Measurements from ENCODE around the gene CYFIP2. TPM values are rescaled to one million over a fixed set of nuclear protein-coding genes. Genes with fewer than 3 reads are reported as not detected.

Gene CYFIP2
- total and polyA plus RNA-seq, 2 donors (not counting 1 experiment from before 2014, with no cell fraction given) = 5.0 to 27.6 TPM

- H2AFZ ChIP-seq (ENCODE audit: low read length) = no peak overlapping the region
- no peak overlapping the region for H3K9ac ChIP-seq (ENCODE audit: insufficient read depth, low read length)
- TF ChIP-seq, protein P1, sequence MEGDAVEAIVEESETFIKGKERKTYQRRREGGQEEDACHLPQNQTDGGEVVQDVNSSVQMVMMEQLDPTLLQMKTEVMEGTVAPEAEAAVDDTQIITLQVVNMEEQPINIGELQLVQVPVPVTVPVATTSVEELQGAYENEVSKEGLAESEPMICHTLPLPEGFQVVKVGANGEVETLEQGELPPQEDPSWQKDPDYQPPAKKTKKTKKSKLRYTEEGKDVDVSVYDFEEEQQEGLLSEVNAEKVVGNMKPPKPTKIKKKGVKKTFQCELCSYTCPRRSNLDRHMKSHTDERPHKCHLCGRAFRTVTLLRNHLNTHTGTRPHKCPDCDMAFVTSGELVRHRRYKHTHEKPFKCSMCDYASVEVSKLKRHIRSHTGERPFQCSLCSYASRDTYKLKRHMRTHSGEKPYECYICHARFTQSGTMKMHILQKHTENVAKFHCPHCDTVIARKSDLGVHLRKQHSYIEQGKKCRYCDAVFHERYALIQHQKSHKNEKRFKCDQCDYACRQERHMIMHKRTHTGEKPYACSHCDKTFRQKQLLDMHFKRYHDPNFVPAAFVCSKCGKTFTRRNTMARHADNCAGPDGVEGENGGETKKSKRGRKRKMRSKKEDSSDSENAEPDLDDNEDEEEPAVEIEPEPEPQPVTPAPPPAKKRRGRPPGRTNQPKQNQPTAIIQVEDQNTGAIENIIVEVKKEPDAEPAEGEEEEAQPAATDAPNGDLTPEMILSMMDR (conservative IDR thresholded peaks at IDR 0.05 in 1 of 2, IDR thresholded peaks at IDR 0.05 in 1 of 2; ENCODE audit: low read depth in 1 of 2, low read length in 2 of 2) = no peak
- TF ChIP-seq EZH2 (IDR thresholded peaks at IDR 0.05; ENCODE audit: low read length, missing control alignments) = no peak
- H4K20me1 ChIP-seq (ENCODE audit: control insufficient read depth, extremely low read depth, insufficient read depth, low read length) = no peaks in the 10 kb centered on the region
- peak in 1 of 2 donors; percentile 23 for DNase-seq (ENCODE audit: low read depth in 2 of 2)
- H3K27me3 ChIP-seq (ENCODE audit: control insufficient read depth, insufficient read depth, low read length) = no peaks in the 10 kb centered on the region
- H3K4me1 ChIP-seq (ENCODE audit: control insufficient read depth, extremely low read depth, insufficient read depth, low read length) = no peaks in the 10 kb centered on the region
- H3K4me3 ChIP-seq (replicated peaks in 1 of 4; ENCODE audit: control extremely low read depth in 1 of 4, insufficient read depth in 1 of 4, low read depth in 3 of 4, low read length in 4 of 4) = no peak overlapping the region
- no peaks in the 10 kb centered on the region for H3K79me2 ChIP-seq (ENCODE audit: control insufficient read depth, insufficient read depth, low read length)
- no peaks in the 10 kb centered on the region for H3K9me3 ChIP-seq (ENCODE audit: control insufficient read depth, insufficient read depth, low read depth, low read length)
- no peak overlapping the region for H3K27ac ChIP-seq (ENCODE audit: insufficient read depth, low read length)
- no peak overlapping the region for H3K4me2 ChIP-seq (ENCODE audit: extremely low read depth, insufficient read depth, low read length)
- H3K36me3 ChIP-seq (ENCODE audit: control insufficient read depth, insufficient read depth, low read length) = no peaks in the 10 kb centered on the region
Observed at GRCh38 chr5:157443041-157443549, 177.2 kb downstream of the CYFIP2 start.

DNA sequence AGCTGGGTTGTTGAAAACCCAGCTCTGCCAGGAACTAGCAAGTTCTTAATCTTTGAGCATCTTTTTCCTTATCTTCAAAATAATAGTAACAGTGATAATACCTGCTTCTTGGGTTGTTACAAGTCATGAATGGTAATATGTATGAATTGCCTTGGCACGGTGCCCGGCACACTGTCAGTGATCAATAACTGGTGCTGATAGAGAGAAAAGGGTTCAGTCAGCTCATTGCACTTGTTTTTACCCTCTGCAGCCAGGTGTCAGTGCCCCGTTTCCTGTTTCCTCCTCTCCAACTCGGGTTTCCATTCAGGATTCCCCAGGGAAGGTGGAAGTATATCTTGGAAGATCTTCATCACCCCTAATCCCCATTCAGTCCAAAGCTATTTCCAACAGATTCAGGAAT lies 178.3 kb downstream of the CYFIP2 start:
- H2AFZ ChIP-seq (ENCODE audit: low read length) = no peak overlapping the region
- no peak overlapping the region for H3K27ac ChIP-seq (ENCODE audit: insufficient read depth, low read length)
- H3K9me3 ChIP-seq (ENCODE audit: control insufficient read depth, insufficient read depth, low read depth, low read length) = no peaks in the 10 kb centered on the region
- H3K9ac ChIP-seq (ENCODE audit: insufficient read depth, low read length) = no peak overlapping the region
- no peaks in the 10 kb centered on the region for H3K4me1 ChIP-seq (ENCODE audit: control insufficient read depth, extremely low read depth, insufficient read depth, low read length)
- no peaks in the 10 kb centered on the region for H3K27me3 ChIP-seq (ENCODE audit: control insufficient read depth, insufficient read depth, low read length)
- no peak overlapping the region for H3K4me2 ChIP-seq (ENCODE audit: extremely low read depth, insufficient read depth, low read length)
- H3K4me3 ChIP-seq (replicated peaks in 1 of 4; ENCODE audit: control extremely low read depth in 1 of 4, insufficient read depth in 1 of 4, low read depth in 3 of 4, low read length in 4 of 4) = no peak overlapping the region
- H3K79me2 ChIP-seq (ENCODE audit: control insufficient read depth, insufficient read depth, low read length) = no peaks in the 10 kb centered on the region
- no peaks in the 10 kb centered on the region for H3K36me3 ChIP-seq (ENCODE audit: control insufficient read depth, insufficient read depth, low read length)
- no peaks in the 10 kb centered on the region for H4K20me1 ChIP-seq (ENCODE audit: control insufficient read depth, extremely low read depth, insufficient read depth, low read length)
- DNase-seq (ENCODE audit: low read depth in 2 of 2) = no peak
- no peak for TF ChIP-seq EZH2 (IDR thresholded peaks at IDR 0.05; ENCODE audit: low read length, missing control alignments)
- TF ChIP-seq, protein P1 (conservative IDR thresholded peaks at IDR 0.05 in 1 of 2, IDR thresholded peaks at IDR 0.05 in 1 of 2; ENCODE audit: low read depth in 1 of 2, low read length in 2 of 2) = no peak

Other genes with a start within 250 kb of the CYFIP2 start
- gene HAVCR1, start 207.0 kb upstream of the CYFIP2 start, total RNA-seq = not detected in 2 replicates
- not detected in 2 replicates for gene HAVCR1, start 207.0 kb upstream of the CYFIP2 start, polyA plus RNA-seq
- gene HAVCR2, start 157.1 kb upstream of the CYFIP2 start, total RNA-seq = 2.5 and 3.6 TPM in 2 replicates
- 0.41 and 0.56 TPM in 2 replicates for gene HAVCR2, start 157.1 kb upstream of the CYFIP2 start, polyA plus RNA-seq
- 9.8 and 11.4 TPM in 2 replicates for gene MED7, start 123.3 kb upstream of the CYFIP2 start, total RNA-seq
- gene MED7, start 123.3 kb upstream of the CYFIP2 start, polyA plus RNA-seq = 15.1 and 17.5 TPM in 2 replicates
- not detected in 2 replicates for gene GARIN3, start 99.9 kb upstream of the CYFIP2 start, total RNA-seq
- not detected in 2 replicates for gene GARIN3, start 99.9 kb upstream of the CYFIP2 start, polyA plus RNA-seq
- 0.17 TPM in 1 of 2 replicates, not detected in the other for gene ITK, start 85.3 kb upstream of the CYFIP2 start, total RNA-seq
- not detected in 2 replicates for gene ITK, start 85.3 kb upstream of the CYFIP2 start, polyA plus RNA-seq
- gene NIPAL4, start 194.1 kb downstream of the CYFIP2 start, total RNA-seq = 0.17 and 0.26 TPM in 2 replicates
- 0.06 and 0.07 TPM in 2 replicates for gene NIPAL4, start 194.1 kb downstream of the CYFIP2 start, polyA plus RNA-seq

Measured in fibroblast of lung (primary cell).